Stimulated activated CD4-positive, alpha-beta T cell treated with anti-CD3 and anti-CD28 coated beads, Interleukin-4, amount 100 ng/mL, for 24 hours (primary cell): Measurements from ENCODE around the gene CHAT.
A peak's percentile ranks its signal among the peaks of the same experiment; 100 is the strongest.

Source experiments
- DNase-seq: peaks from one replicate; pipeline ENCODE4 v3.0.0-alpha.2; 2020

Gene CHAT

GRCh38 chr10:49613882-49614241 lies at the start of gene CHAT:
Gene CHAT, plus strand, starts transcription at chr10:49614037. Its CDS starts 153 bp downstream, at chr10:49614190.
- no peak for DNase-seq

GRCh38 chr10:49564461-49565009 lies 49.3 kb upstream of the CHAT start:
- DNase-seq, result no peak

GRCh38 chr10:49567810-49568209 lies 46.0 kb upstream of the CHAT start:
- DNase-seq, result no peak

- no peak for DNase-seq
These were observed 45.6 kb upstream of the CHAT start for GRCh38 chr10:49568235-49568634.

- DNase-seq, result no peak
These were observed 44.7 kb upstream of the CHAT start for GRCh38 chr10:49569031-49569631.

GRCh38 chr10:49571388-49571787 lies 42.4 kb upstream of the CHAT start:
- DNase-seq, result no peak

- DNase-seq, result no peak
These were observed 41.2 kb upstream of the CHAT start for GRCh38 chr10:49572594-49573114.

GRCh38 chr10:49575489-49576072 lies 38.3 kb upstream of the CHAT start:
- no peak for DNase-seq

- DNase-seq, result no peak
These were observed 36.5 kb upstream of the CHAT start for GRCh38 chr10:49577182-49577925.

- DNase-seq, result no peak
These were observed 35.4 kb upstream of the CHAT start for GRCh38 chr10:49578392-49578791.

GRCh38 chr10:49579621-49580020 lies 34.2 kb upstream of the CHAT start:
- DNase-seq, result no peak

GRCh38 chr10:49585387-49585786 lies 28.4 kb upstream of the CHAT start:
- DNase-seq, result no peak

- DNase-seq, result no peak
These were observed 25.9 kb upstream of the CHAT start for GRCh38 chr10:49587981-49588380.

GRCh38 chr10:49592726-49593563 lies 20.9 kb upstream of the CHAT start:
- DNase-seq, result peak; percentile 60

- no peak for DNase-seq
These were observed 20.3 kb upstream of the CHAT start for GRCh38 chr10:49593564-49593875.

- no peak for DNase-seq
These were observed 19.8 kb upstream of the CHAT start for GRCh38 chr10:49593998-49594397.

GRCh38 chr10:49594594-49594993 lies 19.2 kb upstream of the CHAT start:
- DNase-seq, result peak; percentile 26

GRCh38 chr10:49595003-49595712 lies 18.7 kb upstream of the CHAT start:
- DNase-seq, result no peak

- DNase-seq, result no peak
These were observed 17.9 kb upstream of the CHAT start for GRCh38 chr10:49595713-49596492.

- no peak for DNase-seq
These were observed 17.4 kb upstream of the CHAT start for GRCh38 chr10:49596493-49596809.

GRCh38 chr10:49596836-49597235 lies 17.0 kb upstream of the CHAT start:
- DNase-seq, result no peak
